NCI-H510A (cell line): ENCODE measurements around the gene CD80.

ENCODE experiments used
- DNase-seq: peaks from one replicate; lab custom pipeline; 2025; lab: John Stamatoyannopoulos, UW

CD80 gene

GRCh38 chr3:119547227-119547626 is 12.2 kb downstream of the CD80 start:
- DNase-seq, result no peak

GRCh38 chr3:119543147-119543546 is 16.3 kb downstream of the CD80 start:
- DNase-seq, result no peak

GRCh38 chr3:119542168-119542767 is 17.1 kb downstream of the CD80 start:
- DNase-seq, result no peak

GRCh38 chr3:119541547-119541946 is 17.9 kb downstream of the CD80 start:
- DNase-seq, result no peak

DNA sequence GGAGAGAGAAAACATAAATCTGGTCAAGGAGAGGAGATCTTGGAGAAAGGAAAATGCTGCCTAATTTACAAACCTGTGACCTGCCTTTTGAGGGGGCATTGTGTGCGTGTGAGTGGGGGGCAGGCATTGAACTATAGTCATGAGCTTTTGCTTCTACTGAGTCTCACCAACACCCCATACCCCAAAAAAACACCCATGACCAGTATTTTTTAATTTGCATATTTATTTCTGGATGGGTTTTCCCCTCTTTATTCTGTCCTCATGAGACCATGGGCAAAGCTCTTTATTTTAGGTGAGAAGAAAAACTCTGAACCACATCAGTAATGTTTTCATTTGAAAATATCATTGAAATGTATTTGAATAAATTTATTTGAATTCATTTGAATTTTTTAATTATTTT is 20.6 kb downstream of the CD80 start:
- no peak for DNase-seq

DNA sequence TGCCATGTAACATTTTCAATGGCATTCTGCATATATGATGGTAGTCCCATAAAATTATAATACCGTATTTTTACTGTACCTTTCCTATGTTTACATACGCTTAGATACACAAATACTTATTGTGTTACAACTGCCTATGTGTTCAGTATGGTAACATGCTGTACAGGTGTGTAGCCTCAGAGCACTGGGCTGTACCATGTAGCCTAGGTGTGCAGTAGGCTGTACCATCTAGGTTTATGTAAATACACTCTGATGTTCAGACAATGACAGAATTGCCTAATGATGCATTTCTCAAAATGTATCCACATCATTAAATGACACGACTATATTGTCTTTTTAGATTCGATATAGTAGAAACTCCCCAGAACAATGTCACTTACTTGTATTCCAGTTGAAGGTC is 22.7 kb downstream of the CD80 start:
- DNase-seq, result no peak

DNA sequence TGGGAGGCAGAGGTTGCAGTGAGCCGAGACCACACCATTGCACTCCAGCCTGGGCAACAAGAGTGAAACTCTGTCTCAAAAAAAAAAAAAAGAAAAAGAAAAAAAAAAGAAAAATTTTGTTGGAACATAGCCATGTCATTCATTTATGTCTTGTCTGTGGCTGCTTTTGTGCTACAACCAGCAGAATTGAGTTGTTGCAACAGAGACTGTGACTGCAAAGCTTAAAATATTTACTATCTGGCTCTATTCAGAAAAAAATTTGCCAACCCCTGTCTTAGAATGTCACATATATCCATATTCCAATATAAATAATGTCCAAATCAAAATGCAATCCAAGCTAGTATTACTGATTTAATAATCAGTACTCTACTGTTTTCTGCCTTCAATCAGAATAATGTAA is 25.1 kb downstream of the CD80 start:
- DNase-seq, result no peak

- no peak for DNase-seq
Observed at GRCh38 chr3:119531151-119531550, 28.3 kb downstream of the CD80 start.

DNA sequence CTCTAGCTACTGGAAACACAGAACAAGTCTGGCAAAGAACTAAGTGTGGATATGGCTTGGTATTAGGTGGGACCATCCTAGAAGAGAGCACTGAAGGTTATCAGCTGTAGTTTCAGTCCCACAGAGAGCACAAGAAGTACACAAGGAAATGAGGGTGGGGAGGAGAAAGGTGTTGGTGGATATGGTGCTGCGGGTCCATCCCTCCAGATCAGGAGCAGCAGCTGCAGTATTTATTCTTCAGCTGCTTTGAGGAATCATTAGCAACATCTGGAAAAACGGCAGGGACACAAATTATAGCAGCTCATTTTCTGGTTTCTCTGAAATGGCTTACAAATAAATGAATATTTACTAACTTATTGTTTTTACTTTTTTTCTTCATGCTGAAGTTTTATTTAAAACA is 29.0 kb downstream of the CD80 start:
- no peak for DNase-seq

- no peak for DNase-seq
Observed at GRCh38 chr3:119529883-119530282, 29.5 kb downstream of the CD80 start.

DNA sequence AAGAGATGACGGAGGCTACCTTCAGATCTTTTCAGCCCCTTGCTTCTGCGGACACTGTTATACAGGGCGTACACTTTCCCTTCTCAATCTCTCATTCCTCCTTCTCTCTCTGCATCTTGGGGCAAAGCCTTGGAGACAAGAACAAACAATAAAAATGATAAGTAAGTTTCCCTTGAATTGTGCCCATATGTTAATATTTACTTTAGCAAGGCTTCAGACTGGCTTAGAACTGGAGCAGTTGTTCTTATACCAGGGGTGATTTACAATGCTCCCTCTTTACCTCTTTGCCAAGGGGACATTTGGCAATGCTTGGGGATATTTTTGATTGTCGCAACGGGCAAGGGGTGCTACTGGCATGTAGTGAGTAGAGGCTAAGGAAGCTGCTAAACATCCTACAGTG is 31.7 kb downstream of the CD80 start:
- DNase-seq, result no peak

- no peak for DNase-seq
Observed at GRCh38 chr3:119524931-119525662, 34.3 kb downstream of the CD80 start.

GRCh38 chr3:119518026-119518425 is 41.4 kb downstream of the CD80 start:
- DNase-seq, result no peak

GRCh38 chr3:119517112-119517511 is 42.3 kb downstream of the CD80 start:
- no peak for DNase-seq

- DNase-seq, result no peak
Observed at GRCh38 chr3:119514637-119515036, 44.8 kb downstream of the CD80 start.

DNA sequence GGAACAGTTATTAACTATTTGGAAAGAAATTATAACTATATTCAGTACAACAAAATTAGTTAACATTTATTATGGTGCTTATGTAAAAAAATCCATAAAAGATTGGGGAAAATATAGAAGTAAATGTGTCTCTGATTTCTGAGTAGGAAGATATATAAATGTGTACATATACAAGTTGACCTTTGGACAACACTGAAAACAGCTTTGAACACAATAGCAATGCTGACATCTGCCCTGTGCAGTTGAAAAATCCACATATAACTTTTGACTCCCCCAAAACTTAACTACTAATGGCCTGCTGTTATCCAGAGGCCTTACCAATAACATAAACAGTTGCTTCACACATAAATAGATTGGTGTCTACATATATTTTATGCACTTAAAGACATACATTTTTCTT is 48.7 kb downstream of the CD80 start:
- no peak for DNase-seq

GRCh38 chr3:119508172-119508845 is 51.1 kb downstream of the CD80 start:
- no peak for DNase-seq

DNA sequence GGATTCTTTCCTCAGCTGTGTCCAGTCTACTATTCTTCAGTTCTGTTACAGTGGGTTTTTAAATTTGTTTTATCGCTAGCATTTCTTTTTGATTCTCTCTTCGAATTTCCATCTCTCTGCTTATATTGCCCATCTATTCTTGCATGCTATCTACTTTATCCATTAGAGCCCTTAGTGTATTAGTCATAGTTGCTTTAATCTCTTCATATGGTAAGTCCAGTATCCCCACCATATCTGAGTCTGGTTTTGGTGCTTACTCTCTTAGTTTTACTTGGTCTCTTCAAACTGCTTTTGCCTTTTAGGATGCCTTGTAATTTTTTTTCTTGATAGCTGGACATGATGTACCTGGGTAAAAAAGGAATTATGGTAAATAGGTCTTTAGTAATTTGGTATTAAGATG is 52.0 kb downstream of the CD80 start:
- DNase-seq, result no peak

GRCh38 chr3:119506631-119507030 is 52.8 kb downstream of the CD80 start:
- no peak for DNase-seq

GRCh38 chr3:119500901-119501300 is 58.5 kb downstream of the CD80 start:
- DNase-seq, result no peak

DNA sequence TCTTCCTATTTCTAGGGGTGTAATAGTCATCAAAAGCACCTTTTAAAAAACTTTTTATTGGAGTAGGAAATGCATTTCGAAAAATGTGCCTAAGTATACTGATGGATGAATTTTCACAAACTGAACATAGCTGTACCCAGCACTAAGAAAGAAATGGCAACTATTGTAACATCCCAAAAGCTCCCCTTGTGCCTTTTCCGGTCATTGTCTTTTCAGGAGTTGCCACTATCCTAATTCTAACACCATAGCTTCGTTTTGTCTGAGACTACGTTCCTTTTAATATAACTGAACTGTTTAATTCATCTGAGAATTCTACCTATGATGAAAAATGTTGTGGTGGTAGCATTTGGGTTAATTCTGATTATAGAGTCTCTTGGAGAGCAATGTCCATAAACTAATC is 59.1 kb downstream of the CD80 start:
- no peak for DNase-seq

DNA sequence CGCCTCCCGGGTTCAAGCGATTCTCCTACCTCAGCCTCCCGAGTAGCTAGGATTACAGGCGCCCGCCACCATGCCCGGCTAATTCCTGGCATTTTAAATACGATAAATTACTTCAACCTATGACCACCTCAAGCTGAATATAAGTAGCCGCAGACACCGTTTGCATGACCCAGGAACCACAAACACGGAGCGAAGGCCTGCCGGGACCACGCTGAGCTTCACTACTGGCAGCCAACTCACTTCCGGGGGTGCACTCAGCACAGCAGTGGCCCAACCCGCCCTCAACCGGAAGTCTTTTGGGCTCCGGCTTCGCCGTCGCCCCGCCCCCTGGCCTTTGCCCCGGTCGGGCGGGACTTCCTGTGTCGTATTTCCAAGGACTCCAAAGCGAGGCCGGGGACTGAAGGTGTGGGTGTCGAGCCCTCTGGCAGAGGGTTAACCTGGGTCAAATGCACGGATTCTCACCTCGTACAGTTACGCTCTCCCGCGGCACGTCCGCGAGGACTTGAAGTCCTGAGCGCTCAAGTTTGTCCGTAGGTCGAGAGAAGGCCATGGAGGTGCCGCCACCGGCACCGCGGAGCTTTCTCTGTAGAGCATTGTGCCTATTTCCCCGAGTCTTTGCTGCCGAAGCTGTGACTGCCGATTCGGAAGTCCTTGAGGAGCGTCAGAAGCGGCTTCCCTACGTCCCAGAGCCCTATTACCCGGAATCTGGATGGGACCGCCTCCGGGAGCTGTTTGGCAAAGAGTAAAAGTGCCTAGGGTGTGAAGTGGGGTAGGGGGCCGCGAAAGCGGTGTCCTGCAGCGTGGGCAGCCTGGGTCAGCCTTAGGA is 61.0 kb downstream of the CD80 start, which contains the start of gene TIMMDC1:
Gene TIMMDC1 (plus strand): TSS at position 362 of the 826 bp plus-strand sequence. CDS start 187 bp downstream, at position 549.
- peak; percentile 87 for DNase-seq
